OCI-LY7 (cell line): ENCODE measurements around the gene PLCXD1.

Source experiments
- CTCF ChIP-seq: fragments of 200-600 bp; sonication (generic); conservative IDR thresholded peaks from 2 replicates; pipeline ENCODE4 v1.5.1; 2014; ENCODE audit warnings: mild to moderate bottlenecking, antibody characterized with exemption, low read length, moderate library complexity, mixed read lengths
- EZH2phosphoT487 ChIP-seq: fragments of 200-600 bp; sonication (generic); IDR thresholded peaks from 2 replicates; pipeline ENCODE4 v1.6.1; 2018; ENCODE audit warnings: low read depth, borderline replicate concordance, mild to moderate bottlenecking, mixed run types, antibody characterized with exemption, low read length, moderate library complexity, mixed read lengths

GRCh38 chrX:350148-350533 is 69.0 kb downstream of the PLCXD1 start:
- TF ChIP-seq CTCF, result no peak
- no peak for TF ChIP-seq EZH2phosphoT487
